ENCODE data around the gene TLCD3B.
A peak's percentile ranks its signal among the peaks of the same experiment; 100 is the strongest.
"Not testable (repeated sequence)": the region's sequence is repeated elsewhere in the genome, so short reads cannot be mapped to it uniquely, and the experiment has no call there.

TLCD3B gene

GRCh38 chr16:30060836-30061554, 29.9 kb upstream of the TLCD3B start:
- DNase-seq (ENCODE audit: low read depth in 2 of 2), result no peak

- no peak for DNase-seq (ENCODE audit: low read depth in 2 of 2)
Measured at GRCh38 chr16:30060346-30060745, 29.3 kb upstream of the TLCD3B start.

- no peak for DNase-seq (ENCODE audit: low read depth in 2 of 2)
Measured at GRCh38 chr16:30054959-30055553, 24.0 kb upstream of the TLCD3B start.

GRCh38 chr16:30054451-30054850, 23.4 kb upstream of the TLCD3B start:
- no peak for DNase-seq (ENCODE audit: low read depth in 2 of 2)

GRCh38 chr16:30053376-30054015, 22.4 kb upstream of the TLCD3B start:
- DNase-seq (ENCODE audit: low read depth in 2 of 2), result no peak

- peak; percentile 83 to 84 for DNase-seq (ENCODE audit: low read depth in 2 of 2)
Measured at GRCh38 chr16:30052671-30053372, 21.8 kb upstream of the TLCD3B start.

- no peak for DNase-seq (ENCODE audit: low read depth in 2 of 2)
Measured at GRCh38 chr16:30051518-30051917, 20.4 kb upstream of the TLCD3B start.

GRCh38 chr16:30049871-30050270, 18.8 kb upstream of the TLCD3B start:
- DNase-seq (ENCODE audit: low read depth in 2 of 2), result no peak

GRCh38 chr16:30046588-30046987, 15.5 kb upstream of the TLCD3B start:
- DNase-seq (ENCODE audit: low read depth in 2 of 2), result no peak

- DNase-seq (ENCODE audit: low read depth in 2 of 2), result no peak
Measured at GRCh38 chr16:30046178-30046577, 15.1 kb upstream of the TLCD3B start.

GRCh38 chr16:30041841-30042240, 10.8 kb upstream of the TLCD3B start:
- no peak for DNase-seq (ENCODE audit: low read depth in 2 of 2)

GRCh38 chr16:30040690-30041089, 9.6 kb upstream of the TLCD3B start:
- DNase-seq (ENCODE audit: low read depth in 2 of 2), result not testable (repeated sequence)

- no peak for DNase-seq (ENCODE audit: low read depth in 2 of 2)
Measured at GRCh38 chr16:30040221-30040620, 9.2 kb upstream of the TLCD3B start.

- DNase-seq (ENCODE audit: low read depth in 2 of 2), result no peak
Measured at GRCh38 chr16:30033270-30033669, 2.2 kb upstream of the TLCD3B start.

GRCh38 chr16:30032083-30032819, 1.2 kb upstream of the TLCD3B start:
- DNase-seq (ENCODE audit: low read depth in 2 of 2), result peak in 1 of 2 donors; percentile 33

GRCh38 chr16:30031477-30031918, 427 bp upstream of the TLCD3B start:
- no peak for DNase-seq (ENCODE audit: low read depth in 2 of 2)

GRCh38 chr16:30030011-30030685, 923 bp downstream of the TLCD3B start:
- DNase-seq (ENCODE audit: low read depth in 2 of 2), result no peak

- DNase-seq (ENCODE audit: low read depth in 2 of 2), result no peak
Measured at GRCh38 chr16:30028438-30029076, 2.5 kb downstream of the TLCD3B start.

GRCh38 chr16:30027588-30028437, 3.3 kb downstream of the TLCD3B start:
- DNase-seq (ENCODE audit: low read depth in 2 of 2), result no peak

- no peak for DNase-seq (ENCODE audit: low read depth in 2 of 2)
Measured at GRCh38 chr16:30026449-30026848, 4.6 kb downstream of the TLCD3B start.

Measured in stimulated activated CD8-positive, alpha-beta memory T cell treated with anti-CD3 and anti-CD28 coated beads, Interleukin-2, amount 100 ng/mL, for 1 hour (primary cell).